Stimulated activated memory B cell treated with anti-CD40 and anti-IgM and Interleukin-4, amounts not matched to agents 10 μg/mL and 1 μg/mL and 100 μg/mL, for 72 hours (primary cell): ENCODE results near the gene RYK.
"Not testable (repeated sequence)": the region's sequence is repeated elsewhere in the genome, so short reads cannot be mapped to it uniquely, and the experiment has no call there.

Experiments
- ATAC-seq: fragments of 150-1000 bp; cut with Tn5 transposase; 2 replicates; pipeline ENCODE4 v1.10.0; 2021
- H3K27ac Mint-ChIP-seq: one replicate; pipeline ENCODE4 v1.8.0; 2022; ENCODE audit warnings: mild to moderate bottlenecking, mixed read lengths
- H3K27me3 Mint-ChIP-seq: one replicate; pipeline ENCODE4 v1.8.0; 2022; ENCODE audit warnings: mixed read lengths
- H3K36me3 Mint-ChIP-seq: one replicate; pipeline ENCODE4 v1.8.0; 2022; ENCODE audit warnings: mixed read lengths
- H3K4me1 Mint-ChIP-seq: one replicate; pipeline ENCODE4 v1.8.0; 2022; ENCODE audit warnings: mixed read lengths
- H3K4me3 Mint-ChIP-seq: one replicate; pipeline ENCODE4 v1.8.0; 2022; ENCODE audit warnings: mild to moderate bottlenecking, moderate library complexity, mixed read lengths
- H3K9me3 Mint-ChIP-seq: one replicate; pipeline ENCODE4 v1.8.0; 2022; ENCODE audit warnings: mixed read lengths

The RYK gene

DNA sequence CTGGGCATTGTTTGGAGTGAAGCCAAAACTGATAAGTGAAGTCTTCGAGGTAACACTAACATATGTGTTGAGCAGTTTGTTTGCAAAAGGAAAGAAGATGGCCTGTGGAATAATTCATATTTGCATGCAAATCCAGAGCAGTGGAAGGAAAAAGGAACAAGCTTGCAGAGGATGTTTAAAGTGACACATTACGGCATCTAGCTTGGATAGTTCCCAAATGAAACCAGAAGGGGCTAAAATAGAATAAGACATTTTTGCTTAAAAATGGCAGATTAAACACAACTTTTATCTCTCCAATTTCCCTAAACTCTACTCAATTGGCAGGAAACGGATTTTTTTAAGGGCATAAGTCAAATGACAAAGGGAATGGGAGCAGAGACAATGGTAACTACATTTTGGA lies 25.4 kb upstream of the RYK start:
- peaks cover 3% of the 10 kb centered on the region for H3K9me3 Mint-ChIP-seq
- peaks cover 68% of the 10 kb centered on the region for H3K27me3 Mint-ChIP-seq
- no peak overlapping the region for H3K27ac Mint-ChIP-seq
- H3K36me3 Mint-ChIP-seq = peaks cover 5% of the 10 kb centered on the region
- no peaks in the 10 kb centered on the region for H3K4me1 Mint-ChIP-seq
- ATAC-seq = no peak
- H3K4me3 Mint-ChIP-seq = no peak overlapping the region

DNA sequence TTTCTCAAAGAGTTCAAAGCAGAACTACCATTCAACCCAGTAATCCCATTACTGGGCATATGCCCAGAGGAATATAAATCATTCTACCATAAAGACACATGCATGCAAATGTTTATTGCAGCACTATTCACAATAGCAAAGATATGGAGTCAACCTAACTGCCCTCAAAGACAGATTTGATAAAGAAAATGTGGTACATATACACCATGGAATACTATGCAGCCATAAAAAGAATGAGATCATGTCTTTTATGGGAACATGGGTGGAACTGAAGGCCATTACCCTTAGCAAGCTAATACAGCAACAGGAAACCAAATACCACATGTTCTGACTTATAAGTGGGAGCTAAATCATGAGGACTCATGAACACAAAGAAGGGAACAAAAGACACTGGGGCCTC lies 24.5 kb upstream of the RYK start:
- peaks cover 72% of the 10 kb centered on the region for H3K27me3 Mint-ChIP-seq
- H3K36me3 Mint-ChIP-seq, H3K9me3 Mint-ChIP-seq, H3K27ac Mint-ChIP-seq, ATAC-seq, H3K4me3 Mint-ChIP-seq, H3K4me1 Mint-ChIP-seq: not testable (repeated sequence)

DNA sequence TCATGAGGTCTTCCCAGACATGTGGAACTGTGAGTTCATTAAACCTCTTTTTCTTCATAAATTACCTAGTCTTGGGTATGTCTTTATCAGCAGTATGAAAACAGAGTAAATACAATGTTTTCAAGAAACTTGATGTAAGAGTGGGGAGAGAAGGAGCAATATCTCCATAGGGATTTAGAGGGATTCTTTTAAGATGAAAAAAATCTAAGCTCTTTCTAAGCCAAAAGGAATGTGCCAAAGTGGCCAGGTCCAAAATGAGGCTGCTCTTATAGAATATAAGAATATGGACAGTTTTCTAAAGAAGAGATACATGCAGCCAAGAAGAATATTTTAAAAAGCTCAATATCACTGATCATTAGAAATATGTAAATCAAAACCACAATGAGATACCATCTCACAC lies 23.9 kb upstream of the RYK start:
- peaks cover 72% of the 10 kb centered on the region for H3K27me3 Mint-ChIP-seq
- no peaks in the 10 kb centered on the region for H3K4me1 Mint-ChIP-seq
- H3K27ac Mint-ChIP-seq = no peak overlapping the region
- H3K4me3 Mint-ChIP-seq = no peak overlapping the region
- ATAC-seq = no peak
- H3K9me3 Mint-ChIP-seq = peaks cover 3% of the 10 kb centered on the region
- H3K36me3 Mint-ChIP-seq = peaks cover 5% of the 10 kb centered on the region

DNA sequence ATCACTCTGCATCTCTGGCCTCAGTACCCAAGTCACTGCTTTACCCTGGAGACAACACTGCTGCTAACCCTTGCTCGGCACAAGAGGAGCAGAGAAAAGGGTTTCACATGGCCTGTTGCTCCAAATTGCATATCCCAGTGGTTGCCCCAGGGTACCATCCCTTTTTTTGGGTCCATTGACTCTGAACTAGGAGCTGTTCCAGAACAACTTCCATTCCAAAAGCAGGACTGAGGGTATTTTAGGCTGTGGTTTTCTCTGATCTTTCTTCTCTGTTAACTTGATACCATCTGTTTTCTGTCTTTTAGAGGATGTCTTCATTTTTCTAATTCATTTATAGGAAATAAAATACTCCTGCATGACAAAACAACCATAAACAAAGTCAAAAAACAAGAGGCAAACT lies 17.3 kb upstream of the RYK start:
- Mint-ChIP-seq H3K9me3 (no peaks in the 10 kb centered on the region), H3K27ac (no peak overlapping the region), H3K27me3 (peaks cover 74% of the 10 kb centered on the region), H3K4me3 (no peak overlapping the region), H3K36me3 (no peaks in the 10 kb centered on the region), H3K4me1 (no peaks in the 10 kb centered on the region)
- ATAC-seq = no peak

DNA sequence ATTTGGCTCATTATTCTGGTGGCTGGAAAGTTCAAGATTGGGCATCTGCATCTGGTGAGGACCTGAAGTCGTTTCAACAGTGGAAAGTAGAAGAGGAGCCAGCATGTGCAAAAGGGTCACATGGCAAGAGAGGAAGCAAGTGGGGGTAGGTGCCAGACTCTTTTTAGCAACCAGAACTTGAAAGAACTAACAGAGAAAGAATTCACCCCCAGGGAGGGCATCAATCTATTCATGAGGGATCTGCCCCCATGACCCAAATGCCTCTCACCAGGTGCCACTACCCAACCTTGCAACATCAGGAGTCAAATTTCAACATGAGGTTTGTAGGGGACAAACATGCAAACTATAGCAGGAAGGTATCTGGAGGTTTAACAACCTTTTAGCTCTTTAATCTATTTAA lies 10.3 kb upstream of the RYK start:
- peaks cover 12% of the 10 kb centered on the region for H3K4me1 Mint-ChIP-seq
- no peak overlapping the region for H3K4me3 Mint-ChIP-seq
- no peaks in the 10 kb centered on the region for H3K36me3 Mint-ChIP-seq
- H3K27ac Mint-ChIP-seq = no peak overlapping the region
- no peaks in the 10 kb centered on the region for H3K9me3 Mint-ChIP-seq
- peaks cover 50% of the 10 kb centered on the region for H3K27me3 Mint-ChIP-seq
- no peak for ATAC-seq

DNA sequence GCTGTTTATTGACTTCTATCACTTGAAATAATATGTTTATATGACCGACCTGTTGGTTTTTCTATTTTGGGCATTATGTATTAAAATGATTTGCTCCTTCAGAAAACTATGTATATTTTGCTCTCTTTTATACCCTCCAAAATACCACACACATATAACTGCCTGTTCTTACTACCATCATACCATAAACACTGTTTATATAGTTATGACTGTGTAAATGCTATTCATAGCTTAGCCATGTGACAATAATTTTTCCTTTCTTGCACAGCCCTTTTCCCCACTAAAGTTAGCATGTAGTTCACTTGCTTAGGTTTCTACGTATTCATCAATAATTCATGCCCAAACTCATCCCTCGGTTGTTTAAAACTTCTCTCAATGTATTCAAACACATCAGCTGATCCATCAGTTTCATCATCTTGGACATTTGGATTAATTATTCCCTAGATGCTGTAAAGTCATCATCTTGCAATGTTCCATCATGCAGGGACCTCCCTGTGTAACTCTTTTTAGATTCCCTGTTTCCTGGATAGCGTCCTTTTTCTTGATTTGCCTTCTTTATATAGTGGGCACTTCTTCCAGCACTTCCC lies 8.2 kb upstream of the RYK start:
- H3K27me3 Mint-ChIP-seq = peaks cover 29% of the 10 kb centered on the region

DNA sequence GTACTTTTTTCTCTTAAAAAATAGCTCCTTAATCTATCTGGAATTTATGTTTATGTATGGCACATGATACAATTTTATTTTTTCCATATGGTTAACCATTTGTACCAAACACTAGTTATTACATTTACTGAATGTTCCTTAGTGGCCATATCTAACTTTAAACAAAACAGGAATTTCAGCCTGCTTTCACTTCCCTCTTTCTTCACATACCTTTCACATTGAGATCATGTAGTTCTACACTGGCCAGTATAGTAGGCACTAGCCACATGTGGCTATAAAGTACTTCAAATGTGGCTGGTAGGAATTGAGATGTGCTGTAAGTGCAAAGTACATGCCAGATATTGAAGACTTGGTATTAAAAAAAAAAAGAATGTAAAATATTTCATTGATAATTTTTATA lies 4.7 kb upstream of the RYK start:
- Mint-ChIP-seq H3K27ac (no peak overlapping the region), H3K36me3 (no peaks in the 10 kb centered on the region), H3K4me1 (peaks cover 46% of the 10 kb centered on the region), H3K4me3 (no peak overlapping the region), H3K9me3 (no peaks in the 10 kb centered on the region), H3K27me3 (peaks cover 15% of the 10 kb centered on the region)
- ATAC-seq = no peak

More for the DNA sequence above, 8.2 kb upstream of the RYK start:
- no peak for ATAC-seq
- H3K27ac Mint-ChIP-seq = no peak overlapping the region
- H3K36me3 Mint-ChIP-seq = no peaks in the 10 kb centered on the region
- no peaks in the 10 kb centered on the region for H3K9me3 Mint-ChIP-seq
- H3K4me3 Mint-ChIP-seq = no peak overlapping the region
- peaks cover 28% of the 10 kb centered on the region for H3K4me1 Mint-ChIP-seq

DNA sequence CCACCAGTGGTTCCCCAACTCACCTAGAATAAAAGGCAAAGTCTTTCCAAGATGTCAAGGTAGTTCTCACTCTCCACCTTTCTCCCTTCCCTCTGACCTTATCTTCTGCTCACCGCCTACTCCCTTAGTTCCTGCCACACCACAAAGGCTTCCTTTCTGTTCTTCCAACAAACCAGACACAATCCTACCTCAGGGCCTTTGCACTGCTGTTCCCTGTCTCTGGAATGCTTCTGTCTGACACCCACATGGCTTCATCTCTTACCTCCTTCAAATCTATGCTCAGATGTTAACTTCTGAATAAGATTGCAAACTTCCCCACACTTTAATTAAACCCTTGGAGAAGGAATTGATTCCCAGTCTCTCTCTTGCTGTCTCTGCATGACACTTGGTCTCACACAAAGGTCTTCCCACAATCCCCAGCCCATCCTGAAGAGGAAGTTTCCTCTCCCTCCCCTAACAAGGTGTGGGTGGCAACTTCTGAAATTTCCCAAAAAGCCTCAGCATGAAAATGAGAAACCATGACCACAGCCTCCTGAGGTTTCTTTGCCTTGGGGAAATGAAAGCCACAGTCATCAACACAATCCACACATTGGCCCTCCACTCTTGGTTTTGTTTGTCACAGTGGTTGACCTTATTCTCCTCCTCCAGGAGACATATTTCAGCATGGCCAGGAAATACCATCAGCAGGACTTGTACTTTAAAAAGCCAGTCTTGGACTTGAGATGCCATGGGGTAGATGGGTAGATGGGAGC lies 3.0 kb upstream of the RYK start:
- no peaks in the 10 kb centered on the region for H3K36me3 Mint-ChIP-seq
- peak overlapping the region; percentile 3 for H3K27ac Mint-ChIP-seq
- no peaks in the 10 kb centered on the region for H3K9me3 Mint-ChIP-seq
- peaks cover 4% of the 10 kb centered on the region for H3K27me3 Mint-ChIP-seq
- no peak for ATAC-seq
- peaks cover 55% of the 10 kb centered on the region for H3K4me1 Mint-ChIP-seq
- H3K4me3 Mint-ChIP-seq = no peak overlapping the region

DNA sequence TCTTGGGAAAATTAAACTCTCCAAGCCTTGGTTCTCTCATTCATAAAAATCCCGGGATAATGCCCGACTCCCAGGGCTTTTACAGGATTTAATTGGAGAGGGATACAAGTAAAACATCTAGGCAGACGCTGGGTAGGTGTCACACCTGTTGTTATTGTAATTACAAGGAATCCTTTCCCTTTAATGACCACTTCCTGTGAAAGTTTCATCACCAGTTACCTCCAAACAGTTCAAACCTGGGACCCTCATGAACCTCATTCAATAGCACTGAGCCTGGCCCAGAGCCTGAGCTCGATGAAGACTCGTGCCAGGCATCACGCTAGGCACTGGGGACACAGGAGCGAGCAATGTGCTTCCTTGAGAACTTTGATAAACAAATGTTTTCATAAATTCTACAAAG lies 2.1 kb upstream of the RYK start:
- H3K27me3 Mint-ChIP-seq = no peaks in the 10 kb centered on the region
- no peaks in the 10 kb centered on the region for H3K36me3 Mint-ChIP-seq
- H3K27ac Mint-ChIP-seq = no peak overlapping the region
- peaks cover 59% of the 10 kb centered on the region for H3K4me1 Mint-ChIP-seq
- H3K9me3 Mint-ChIP-seq = no peaks in the 10 kb centered on the region
- ATAC-seq = no peak
- H3K4me3 Mint-ChIP-seq = no peak overlapping the region

DNA sequence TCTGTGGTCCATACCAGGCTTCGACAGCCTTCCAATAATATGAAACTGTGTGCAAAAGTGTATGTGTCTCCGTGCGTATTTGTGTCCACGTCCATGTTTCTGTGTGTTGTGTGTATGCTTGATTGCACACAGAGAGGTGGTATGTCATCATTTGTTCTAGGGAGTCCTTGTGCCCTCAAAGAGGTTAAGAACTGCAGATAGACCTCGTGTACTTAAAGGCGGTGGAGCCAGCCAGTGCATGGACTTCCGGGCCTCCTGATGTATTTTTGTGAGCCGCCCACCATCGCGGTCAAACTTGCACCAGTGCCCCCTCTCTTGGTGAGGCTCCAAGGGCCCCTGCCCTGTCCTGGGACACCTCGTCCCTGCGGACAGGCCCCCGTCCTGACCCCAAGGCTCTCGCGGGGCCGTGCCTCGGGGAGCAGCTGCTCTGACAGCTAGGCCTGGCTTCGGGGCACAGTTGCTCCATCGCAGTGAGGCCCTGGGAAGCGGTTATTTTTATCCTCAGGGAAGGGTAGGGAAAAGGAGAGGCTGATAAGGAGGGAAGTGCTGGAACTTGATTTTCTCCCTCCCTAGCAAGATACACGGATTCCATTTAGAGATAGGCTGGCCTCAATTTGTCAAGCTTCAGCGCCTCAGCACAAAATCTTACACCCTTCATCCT lies 1.2 kb upstream of the RYK start:
- Mint-ChIP-seq H3K4me3 (peak overlapping the region; percentile 65), H3K27ac (peak overlapping the region; percentile 86), H3K36me3 (peaks cover 5% of the 10 kb centered on the region), H3K9me3 (no peaks in the 10 kb centered on the region), H3K4me1 (peaks cover 66% of the 10 kb centered on the region), H3K27me3 (no peaks in the 10 kb centered on the region)
- no peak for ATAC-seq

DNA sequence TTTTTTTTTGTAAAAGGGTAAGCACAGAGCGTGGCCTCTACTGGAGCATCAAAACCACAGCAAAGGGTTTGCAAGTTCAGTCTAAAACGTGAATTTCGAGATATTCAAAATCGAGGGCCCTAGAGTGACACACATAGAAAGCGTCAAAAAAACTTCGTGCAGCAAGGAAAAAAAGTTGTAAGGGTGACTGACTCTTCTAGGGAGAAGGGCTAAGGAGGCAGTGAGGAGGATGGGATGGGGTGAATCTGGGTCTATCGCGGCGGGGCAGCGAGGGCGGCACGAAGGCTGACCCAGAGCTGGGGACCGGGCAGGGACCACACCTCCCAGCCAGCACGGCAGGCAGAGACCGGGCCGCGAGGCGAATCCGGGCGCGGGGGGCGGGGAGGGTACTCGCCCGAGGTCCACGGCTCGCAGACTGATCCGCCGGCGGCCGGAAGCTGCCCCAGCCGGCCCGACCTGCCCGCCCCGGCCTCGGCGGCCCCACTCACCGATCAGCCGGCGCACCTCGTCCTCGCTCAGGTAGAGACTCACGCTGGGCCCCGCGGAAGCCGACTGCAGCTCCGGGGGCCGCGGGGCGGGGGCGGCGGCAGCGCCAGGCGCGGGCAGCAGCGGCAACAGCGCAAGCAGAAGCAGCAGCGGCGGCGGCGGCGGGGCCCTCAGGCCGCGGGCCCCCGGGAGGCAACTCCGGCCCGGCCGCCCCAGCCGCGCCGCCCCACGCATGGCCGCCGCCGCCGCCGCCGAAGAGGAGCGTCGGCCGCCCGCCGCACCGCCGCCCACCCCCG lies 533 bp downstream of the RYK start:
- H3K4me1 Mint-ChIP-seq = peaks cover 72% of the 10 kb centered on the region

DNA sequence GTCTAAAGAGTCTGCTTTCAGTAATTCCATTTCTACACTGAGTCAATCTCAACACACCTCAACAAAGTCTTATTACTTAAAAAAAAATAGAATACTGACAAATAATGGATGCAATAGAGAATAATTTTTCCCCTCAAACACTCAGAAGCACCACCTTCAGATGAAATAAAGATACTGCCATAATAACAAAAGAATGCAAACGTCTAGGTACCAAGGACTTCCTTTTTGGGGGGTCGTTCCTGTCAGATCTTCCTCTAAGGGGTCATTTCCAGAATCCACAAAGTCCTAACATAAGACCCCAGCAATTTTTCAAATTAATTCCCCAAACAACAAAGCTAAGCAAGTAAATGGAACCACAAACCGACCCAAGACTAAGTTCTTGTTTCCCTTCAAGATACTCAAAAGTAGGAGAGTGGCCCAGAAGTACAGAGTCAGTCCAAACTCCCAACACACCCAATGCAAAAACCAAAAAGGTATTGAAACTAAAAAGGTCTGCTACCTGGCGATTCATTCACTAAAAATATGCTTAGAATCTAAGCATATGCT lies 1.3 kb downstream of the RYK start:
- peaks cover 14% of the 10 kb centered on the region for H3K36me3 Mint-ChIP-seq
- peak overlapping the region; percentile 86 for H3K4me3 Mint-ChIP-seq
- H3K9me3 Mint-ChIP-seq = no peaks in the 10 kb centered on the region
- peak overlapping the region; percentile 86 for H3K27ac Mint-ChIP-seq
- peak; percentile 0 for ATAC-seq
- H3K27me3 Mint-ChIP-seq = no peaks in the 10 kb centered on the region
- H3K4me1 Mint-ChIP-seq = peaks cover 73% of the 10 kb centered on the region

More for the DNA sequence above, 533 bp downstream of the RYK start:
- peak overlapping the region; percentile 86 for H3K27ac Mint-ChIP-seq
- H3K36me3 Mint-ChIP-seq = peaks cover 12% of the 10 kb centered on the region
- H3K9me3 Mint-ChIP-seq = no peaks in the 10 kb centered on the region
- peak; percentile 79 for ATAC-seq
- peak overlapping the region; percentile 86 for H3K4me3 Mint-ChIP-seq
- no peaks in the 10 kb centered on the region for H3K27me3 Mint-ChIP-seq

DNA sequence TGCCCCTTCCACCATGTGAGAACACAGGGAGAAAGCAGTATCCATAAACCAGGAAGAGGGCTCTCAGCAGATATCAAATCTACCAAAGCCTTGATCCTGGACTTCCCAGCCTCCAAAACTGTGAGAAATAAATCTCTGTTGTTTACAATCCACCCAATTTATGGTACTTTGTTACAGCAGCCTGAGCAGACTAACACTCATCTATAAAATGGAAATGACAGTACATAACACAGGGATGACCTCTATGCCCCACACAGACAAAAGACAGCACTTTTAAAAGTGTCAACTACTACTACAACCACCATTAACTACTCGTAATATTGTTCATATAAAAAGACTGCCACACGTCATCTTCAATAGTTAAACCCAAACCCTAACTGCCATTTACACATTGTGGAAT lies 5.7 kb downstream of the RYK start:
- peaks cover 20% of the 10 kb centered on the region for H3K36me3 Mint-ChIP-seq
- H3K4me1 Mint-ChIP-seq = peaks cover 74% of the 10 kb centered on the region
- no peaks in the 10 kb centered on the region for H3K9me3 Mint-ChIP-seq
- no peak overlapping the region for H3K4me3 Mint-ChIP-seq
- ATAC-seq = no peak
- H3K27ac Mint-ChIP-seq = no peak overlapping the region
- H3K27me3 Mint-ChIP-seq = no peaks in the 10 kb centered on the region

DNA sequence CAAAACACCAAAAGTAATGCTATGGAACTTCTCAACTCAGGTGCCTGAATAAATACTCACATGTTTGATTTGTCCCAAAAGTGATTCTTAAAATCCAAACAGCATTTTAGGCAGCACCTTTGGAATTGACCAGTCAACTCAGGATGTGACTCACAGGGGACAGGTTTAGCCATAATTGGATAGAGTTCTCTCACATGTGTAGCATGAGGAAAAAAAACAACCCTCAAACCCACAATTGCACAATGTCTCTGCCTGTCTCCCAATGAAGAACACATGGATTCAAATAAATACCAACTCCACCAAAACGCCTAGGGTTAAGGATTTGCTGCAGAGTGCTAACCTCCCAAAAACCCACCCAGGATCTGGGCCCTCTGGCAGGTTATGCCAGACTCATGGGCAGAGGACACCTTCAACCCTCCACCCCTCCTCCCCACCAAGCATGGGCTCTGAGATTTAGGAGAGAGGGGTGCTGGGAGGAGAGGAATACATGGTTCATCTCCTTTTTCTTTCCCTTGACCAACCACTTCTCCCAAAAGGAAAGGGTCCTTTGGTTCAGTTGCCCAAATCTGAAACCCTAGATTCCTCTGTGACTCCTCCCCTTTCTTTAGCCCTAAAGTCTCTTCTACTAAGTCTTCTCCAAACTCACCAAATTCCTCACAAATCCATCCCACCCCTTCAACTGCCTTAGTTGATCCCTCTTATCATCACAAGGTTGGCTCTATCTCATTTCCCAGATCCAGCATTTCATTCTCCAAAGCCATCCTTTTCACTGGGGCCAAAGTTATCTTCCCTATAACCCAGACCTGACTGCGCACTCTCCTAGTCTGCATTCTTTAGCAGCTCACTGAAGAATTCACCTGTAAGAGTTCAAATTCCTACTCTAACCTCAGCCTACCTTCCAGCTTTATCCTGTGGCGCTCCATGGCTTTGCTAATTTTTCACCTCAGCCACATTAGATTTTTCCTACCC lies 7.7 kb downstream of the RYK start:
- Mint-ChIP-seq H3K4me3 (no peak overlapping the region), H3K9me3 (no peaks in the 10 kb centered on the region), H3K36me3 (peaks cover 20% of the 10 kb centered on the region), H3K27ac (no peak overlapping the region), H3K4me1 (peaks cover 75% of the 10 kb centered on the region), H3K27me3 (no peaks in the 10 kb centered on the region)
- no peak for ATAC-seq
